Activated CD4-positive, alpha-beta T cell treated with anti-CD3 and anti-CD28 coated beads for 1 hour (primary cell): ENCODE results near the gene ATRIP.
A peak's percentile ranks its signal among the peaks of the same experiment; 100 is the strongest.
"Not testable (repeated sequence)": the region's sequence is repeated elsewhere in the genome, so short reads cannot be mapped to it uniquely, and the experiment has no call there.

Experiments used
- DNase-seq: peaks from one replicate; pipeline ENCODE4 v3.0.0-alpha.2; 2020

The ATRIP gene

DNA sequence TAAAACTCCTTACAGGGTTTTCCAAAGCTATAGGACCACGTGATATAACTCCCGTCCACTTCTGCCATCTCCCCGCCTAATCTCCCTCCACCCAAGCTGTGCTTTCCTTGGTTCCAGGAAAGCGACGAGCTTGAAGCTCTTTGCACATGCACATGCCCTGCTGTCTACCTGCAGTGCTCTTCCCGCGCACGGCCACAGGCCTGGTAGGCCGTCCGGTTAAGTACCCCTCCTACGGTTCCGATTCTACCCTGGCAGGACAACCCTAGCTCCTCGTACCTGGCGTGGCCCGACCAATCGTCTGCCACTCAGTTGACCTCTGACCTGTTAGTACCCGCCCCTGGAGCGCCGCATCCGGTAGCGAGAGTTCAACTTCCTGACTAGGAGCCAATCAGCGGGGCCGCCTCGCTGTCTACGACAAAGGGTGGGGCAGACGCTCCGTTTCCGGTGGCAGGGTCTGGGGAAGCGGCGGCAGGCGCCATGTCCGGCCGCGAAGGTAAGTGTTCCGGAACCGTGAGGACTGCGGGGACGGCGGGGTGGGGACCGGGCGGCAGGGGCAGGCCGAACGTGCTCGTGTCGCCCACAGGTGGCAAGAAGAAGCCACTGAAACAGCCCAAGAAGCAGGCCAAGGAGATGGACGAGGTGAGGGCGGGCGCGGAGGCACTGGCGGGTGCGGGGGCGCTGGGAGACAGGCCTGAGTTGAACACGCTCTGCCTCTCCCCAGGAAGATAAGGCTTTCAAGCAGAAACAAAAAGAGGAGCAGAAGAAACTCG is 6.5 kb upstream of the ATRIP start, which contains the start of the genes CCDC51 and TMA7:
Gene CCDC51, minus strand, starts transcription at position 300 of the 770 bp plus-strand sequence. CDS start 4,991 bp downstream, outside the sequence.
Gene TMA7, plus strand, starts transcription at position 438 of the 770 bp plus-strand sequence. Its CDS starts 40 bp downstream, at position 478.
- DNase-seq, result peak; percentile 97

DNA sequence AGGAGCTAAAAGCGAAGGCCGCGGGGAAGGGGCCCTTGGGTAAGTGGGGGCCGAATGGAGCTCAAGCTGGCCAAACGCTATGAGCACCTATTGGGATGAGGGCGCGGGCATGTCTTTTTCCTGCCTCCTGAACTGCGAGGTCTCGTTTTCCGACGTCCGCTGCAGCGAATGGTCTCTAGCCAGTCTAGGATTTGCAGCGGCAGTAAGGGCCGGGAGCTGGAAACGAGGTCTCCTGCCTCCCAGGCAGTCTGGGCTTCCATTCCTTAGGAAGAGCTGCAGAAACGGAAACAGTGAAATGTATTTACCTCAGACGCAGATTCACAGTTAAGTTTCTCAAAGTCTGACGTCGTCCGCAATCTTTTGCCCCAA is 6.0 kb upstream of the ATRIP start:
- no peak for DNase-seq

DNA sequence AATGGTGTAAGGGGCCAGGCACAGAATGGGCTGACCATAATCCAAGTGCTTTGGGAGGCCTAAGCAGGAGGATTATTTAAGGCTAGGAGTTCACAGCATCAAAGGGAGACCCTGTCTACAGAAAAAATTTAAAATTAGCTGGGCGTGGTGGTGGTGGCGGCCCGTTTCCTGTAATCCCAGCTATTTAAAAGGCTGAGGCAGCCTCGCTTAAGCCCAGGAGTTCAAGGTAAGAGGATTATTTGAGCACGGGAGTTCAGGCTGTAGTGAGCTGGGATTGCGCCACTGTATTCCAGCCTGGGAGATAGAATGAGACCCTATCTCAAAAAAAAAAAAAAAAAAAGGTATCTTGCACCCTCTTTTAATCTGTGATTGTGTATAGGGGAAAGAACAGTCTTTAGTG is 4.6 kb upstream of the ATRIP start:
- no peak for DNase-seq

DNA sequence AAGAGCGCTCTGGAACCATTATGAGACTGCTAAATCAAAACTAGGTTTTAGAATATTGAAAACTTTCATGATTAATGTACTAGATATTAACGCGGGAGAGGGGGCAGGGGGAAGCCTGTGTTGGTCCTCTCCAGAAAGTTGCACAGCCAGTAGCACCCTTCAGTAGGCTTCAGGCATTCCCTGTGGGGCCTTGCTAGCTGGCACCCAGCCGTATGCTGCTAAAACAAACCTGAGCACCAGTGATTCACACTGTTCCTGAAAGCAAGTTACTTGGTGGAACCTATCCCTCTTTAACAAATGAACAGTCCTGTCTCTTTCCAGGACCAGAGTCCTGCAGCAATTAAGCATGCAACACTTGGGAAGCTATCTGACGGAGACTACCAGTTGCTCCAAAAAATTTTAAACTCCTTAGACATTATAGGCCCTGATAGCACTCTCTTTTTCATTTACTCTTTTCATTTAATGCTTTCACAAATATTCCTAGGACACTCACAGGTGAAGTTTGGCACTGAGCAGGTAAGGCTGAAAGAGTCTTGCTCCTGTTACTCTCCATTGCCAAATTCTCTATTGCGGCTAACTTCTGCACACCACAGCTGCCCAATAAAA is 1.2 kb upstream of the ATRIP start:
- no peak for DNase-seq

DNA sequence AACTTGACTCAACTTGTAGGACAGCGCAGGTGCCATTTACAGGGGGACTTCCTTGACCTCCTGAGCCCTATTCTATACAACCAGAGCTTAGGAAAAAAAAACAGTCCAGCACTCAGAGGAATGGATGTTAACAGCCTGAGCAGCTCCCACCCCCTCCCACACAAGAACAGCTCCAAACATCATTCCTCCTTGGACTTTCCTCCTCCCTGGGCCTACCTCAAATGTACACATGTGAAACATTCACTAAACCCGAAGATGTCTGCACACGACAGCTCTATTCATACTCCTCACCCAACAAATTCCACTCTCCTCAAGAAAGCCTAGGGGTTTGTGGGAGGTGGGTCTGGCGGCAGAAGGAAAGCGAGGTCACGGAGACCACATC is 503 bp upstream of the ATRIP start:
- no peak for DNase-seq

DNA sequence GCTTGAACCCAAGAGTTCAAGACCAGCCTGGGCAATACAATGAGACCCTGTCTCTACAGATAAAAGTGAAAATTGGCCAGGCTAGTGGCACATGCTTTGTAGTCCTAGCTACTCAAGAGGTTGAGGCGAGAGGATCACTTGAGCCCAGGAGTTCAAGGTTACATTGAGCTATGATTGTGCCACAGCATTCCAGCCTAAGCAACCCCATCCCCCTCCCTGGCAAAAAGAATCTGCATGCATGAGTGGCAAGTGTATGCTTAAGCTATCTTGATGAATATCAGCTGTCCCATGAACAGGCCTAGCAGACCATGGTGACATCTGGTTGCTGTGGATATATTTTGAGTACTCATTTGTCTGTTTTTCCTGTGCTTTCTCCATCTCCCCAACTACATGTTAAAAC is 4.7 kb downstream of the ATRIP start:
- no peak for DNase-seq

DNA sequence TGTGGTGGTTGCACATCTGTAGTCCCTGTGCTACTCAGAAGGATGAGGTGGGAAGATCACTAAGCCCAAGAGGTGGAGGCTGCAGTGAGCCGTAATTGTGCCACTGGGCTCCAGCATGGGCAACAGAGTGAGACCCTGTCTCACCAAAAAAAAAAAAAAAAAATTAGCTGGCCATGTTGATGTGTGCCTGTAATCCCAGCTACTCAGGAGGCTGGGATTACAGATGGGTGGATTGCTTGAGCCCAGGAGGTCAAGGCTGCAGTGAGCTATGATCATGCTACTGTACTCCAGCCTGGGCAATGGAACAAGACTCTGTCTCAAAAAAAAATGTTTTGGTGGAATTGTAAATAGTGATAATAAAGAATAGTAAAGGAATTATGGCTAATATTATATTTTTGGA is 9.9 kb downstream of the ATRIP start:
- DNase-seq, result no peak

DNA sequence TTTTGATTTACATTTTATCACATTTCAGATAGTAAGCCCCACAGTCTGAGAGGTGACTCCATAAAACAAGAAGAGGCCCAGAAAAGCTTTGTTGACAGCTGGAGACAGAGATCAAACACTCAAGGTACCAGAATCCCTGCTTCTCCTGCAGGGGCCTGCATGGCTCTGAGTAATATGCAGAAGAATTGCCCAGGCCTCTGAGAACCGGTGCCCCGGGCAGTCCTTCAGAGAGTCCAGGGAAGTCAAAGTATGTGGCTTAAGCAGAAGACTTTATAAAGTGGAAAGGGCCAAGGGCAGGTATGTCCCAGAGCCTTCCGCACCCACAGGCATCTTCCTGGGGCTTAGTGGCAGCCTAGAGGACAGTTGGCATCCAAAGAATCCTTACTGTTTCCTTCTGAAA is 12.8 kb downstream of the ATRIP start:
- DNase-seq, result no peak

DNA sequence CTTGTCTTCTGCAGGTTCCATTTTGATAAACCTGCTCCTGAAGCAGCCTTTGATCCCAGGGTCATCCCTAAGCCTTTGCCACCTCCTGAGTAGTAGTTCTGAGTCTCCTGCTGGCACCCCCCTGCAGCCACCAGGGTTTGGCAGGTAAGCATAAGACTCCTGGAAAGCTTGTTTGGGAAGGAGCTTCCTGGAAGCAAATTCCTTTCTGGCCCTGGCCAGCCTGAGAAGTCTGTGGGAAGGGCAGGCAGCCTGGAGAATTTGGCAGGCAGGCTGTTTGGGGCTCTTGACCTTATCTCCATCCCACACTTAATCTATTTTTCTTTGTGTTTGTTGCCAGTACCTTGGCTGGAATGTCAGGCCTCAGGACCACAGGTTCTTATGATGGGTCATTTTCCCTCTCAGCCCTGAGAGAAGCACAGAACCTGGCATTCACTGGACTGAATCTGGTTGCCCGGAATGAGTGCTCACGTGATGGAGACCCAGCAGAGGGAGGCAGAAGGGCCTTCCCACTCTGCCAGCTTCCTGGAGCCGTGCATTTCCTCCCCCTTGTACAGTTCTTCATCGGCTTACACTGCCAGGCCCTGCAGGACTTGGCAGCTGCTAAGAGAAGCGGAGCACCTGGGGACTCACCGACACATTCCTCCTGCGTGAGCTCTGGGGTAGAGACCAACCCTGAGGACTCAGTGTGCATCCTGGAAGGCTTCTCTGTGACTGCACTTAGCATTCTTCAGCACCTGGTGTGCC is 13.4 kb downstream of the ATRIP start:
- DNase-seq, result no peak

DNA sequence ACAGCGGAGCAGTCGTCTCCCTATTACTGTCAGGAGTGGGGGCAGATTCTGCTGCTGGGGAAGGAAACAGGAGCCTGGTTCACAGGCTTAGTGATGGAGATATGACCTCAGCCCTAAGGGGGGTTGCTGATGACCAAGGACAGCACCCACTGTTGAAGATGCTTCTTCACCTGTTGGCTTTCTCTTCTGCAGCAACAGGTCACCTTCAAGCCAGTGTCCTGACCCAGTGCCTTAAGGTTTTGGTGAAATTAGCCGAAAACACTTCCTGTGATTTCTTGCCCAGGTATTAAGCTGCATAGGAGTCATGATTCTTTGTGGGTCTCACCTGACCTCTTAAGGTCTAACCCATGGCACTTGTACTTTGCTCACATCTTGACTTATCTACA is 14.0 kb downstream of the ATRIP start:
- DNase-seq, result no peak

DNA sequence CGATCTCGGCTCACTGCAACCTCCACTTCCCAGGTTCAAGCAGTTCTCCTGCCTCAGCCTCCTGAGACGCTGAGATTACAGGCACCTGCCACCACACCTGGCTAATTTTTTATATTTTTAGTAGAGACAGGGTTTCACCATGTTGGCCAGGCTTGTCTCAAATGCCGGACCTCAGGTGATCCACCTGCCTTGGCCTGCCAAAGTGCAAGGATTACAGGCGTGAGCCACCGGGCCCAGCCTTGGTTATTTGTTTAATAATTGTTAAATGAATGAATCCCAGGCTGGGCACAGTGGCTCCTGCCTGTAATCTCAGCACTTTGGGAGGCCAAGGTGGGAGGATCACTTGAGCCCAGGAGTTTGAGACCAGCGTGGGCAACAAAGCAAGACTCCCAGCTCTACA is 15.2 kb downstream of the ATRIP start:
- DNase-seq, result not testable (repeated sequence)

DNA sequence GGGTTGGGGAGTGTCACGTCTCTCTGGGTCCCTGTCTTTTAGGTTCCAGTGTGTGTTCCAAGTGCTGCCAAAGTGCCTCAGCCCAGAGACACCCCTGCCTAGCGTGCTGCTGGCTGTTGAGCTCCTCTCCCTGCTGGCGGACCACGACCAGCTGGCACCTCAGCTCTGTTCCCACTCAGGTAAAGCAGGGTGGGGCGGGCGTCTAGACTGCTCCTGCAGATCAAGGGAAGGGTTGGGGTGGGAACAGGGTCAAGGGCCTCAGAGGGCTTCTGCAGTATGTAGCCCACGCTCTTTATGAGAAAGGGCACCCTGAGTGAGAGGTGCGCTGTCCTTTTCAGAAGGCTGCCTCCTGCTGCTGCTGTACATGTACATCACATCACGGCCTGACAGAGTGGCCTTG is 17.2 kb downstream of the ATRIP start:
- DNase-seq, result no peak

DNA sequence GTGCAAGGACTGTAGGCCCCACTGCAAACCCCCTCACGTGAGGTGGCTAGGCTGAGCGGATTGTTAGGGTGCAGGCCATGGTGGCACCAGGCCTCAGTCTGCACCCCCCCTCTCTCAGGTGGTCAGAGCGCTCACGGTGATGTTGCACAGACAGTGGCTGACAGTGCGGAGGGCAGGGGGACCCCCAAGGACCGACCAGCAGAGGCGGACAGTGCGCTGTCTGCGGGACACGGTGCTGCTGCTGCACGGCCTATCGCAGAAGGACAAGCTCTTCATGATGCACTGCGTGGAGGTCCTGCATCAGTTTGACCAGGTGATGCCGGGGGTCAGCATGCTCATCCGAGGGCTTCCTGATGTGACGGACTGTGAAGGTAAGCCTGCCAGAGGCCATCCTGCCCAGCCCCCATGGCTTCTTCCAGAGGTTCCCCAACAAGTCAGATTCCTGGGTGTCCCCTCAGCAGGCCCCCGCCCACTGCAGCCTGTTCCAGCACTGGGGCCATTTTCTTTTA is 18.2 kb downstream of the ATRIP start:
- no peak for DNase-seq

DNA sequence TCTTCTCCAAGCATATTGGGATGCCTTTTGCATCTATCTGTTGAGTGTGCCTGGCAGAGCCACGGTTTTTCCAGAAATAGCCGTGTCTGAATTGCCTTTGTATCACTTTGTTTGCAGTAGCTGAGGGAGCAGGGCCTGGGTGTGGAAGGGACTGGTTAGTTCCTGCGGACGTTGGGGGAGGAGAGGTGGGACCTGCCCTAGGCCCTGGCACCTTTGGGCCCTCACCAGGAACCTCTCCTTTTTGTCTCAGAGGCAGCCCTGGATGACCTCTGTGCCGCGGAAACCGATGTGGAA is 18.6 kb downstream of the ATRIP start:
- no peak for DNase-seq

DNA sequence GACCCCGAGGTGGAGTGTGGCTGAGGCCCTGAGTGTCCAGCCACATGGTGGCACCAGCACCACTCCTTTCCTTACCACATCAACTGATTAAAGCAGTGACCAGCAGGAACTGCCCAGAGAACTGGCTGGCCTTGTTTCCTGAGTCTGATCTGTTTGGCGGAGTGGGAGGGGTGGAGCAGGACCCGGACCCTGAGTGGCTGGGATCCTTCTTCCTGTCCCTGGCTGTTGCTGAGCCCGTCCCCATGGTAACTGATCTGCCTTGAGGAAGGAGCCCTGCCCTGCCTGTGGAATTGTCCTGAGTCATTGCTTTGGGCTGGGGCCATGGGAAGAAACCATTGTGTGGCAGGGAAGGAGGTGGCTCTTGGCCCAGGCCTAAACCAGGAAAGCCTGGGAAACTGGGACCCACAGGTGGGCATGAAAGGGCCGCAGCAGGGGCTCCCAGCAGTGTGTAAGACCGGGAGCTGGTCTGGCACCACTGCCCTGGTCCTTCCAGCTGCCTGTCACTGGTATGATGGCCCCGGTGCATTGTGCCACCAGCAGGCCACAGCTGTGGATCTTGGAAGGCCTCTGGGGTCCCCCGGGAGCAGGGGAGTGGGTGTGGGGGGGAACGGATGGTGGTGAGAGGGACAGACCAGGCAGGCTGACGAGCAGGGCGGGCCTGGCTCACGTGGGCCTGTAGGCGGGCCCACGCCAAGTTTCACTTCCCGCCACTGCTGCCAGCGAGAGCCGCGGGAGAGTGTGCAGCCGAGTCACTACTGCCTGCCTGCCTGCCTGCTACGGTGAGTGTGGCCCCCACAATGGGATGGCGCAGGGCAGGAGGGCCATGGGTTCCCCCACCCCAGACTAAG is 19.2 kb downstream of the ATRIP start:
- DNase-seq, result peak; percentile 80

DNA sequence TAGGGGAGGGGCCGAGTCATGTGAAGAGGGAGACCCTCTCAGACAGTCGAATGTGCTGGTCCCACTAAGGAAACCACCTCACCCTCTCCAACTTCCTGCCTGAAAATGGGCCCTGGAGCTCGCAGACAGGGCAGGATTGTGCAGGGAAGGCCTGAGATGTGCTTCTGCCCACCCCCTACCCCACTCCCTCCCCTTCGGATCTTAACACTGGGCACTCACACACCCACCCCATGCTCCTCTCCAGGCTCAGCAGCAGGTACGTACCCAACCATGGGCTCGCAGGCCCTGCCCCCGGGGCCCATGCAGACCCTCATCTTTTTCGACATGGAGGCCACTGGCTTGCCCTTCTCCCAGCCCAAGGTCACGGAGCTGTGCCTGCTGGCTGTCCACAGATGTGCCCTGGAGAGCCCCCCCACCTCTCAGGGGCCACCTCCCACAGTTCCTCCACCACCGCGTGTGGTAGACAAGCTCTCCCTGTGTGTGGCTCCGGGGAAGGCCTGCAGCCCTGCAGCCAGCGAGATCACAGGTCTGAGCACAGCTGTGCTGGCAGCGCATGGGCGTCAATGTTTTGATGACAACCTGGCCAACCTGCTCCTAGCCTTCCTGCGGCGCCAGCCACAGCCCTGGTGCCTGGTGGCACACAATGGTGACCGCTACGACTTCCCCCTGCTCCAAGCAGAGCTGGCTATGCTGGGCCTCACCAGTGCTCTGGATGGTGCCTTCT is 20.0 kb downstream of the ATRIP start:
- no peak for DNase-seq

DNA sequence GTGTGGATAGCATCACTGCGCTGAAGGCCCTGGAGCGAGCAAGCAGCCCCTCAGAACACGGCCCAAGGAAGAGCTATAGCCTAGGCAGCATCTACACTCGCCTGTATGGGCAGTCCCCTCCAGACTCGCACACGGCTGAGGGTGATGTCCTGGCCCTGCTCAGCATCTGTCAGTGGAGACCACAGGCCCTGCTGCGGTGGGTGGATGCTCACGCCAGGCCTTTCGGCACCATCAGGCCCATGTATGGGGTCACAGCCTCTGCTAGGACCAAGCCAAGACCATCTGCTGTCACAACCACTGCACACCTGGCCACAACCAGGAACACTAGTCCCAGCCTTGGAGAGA is 20.5 kb downstream of the ATRIP start:
- DNase-seq, result no peak

DNA sequence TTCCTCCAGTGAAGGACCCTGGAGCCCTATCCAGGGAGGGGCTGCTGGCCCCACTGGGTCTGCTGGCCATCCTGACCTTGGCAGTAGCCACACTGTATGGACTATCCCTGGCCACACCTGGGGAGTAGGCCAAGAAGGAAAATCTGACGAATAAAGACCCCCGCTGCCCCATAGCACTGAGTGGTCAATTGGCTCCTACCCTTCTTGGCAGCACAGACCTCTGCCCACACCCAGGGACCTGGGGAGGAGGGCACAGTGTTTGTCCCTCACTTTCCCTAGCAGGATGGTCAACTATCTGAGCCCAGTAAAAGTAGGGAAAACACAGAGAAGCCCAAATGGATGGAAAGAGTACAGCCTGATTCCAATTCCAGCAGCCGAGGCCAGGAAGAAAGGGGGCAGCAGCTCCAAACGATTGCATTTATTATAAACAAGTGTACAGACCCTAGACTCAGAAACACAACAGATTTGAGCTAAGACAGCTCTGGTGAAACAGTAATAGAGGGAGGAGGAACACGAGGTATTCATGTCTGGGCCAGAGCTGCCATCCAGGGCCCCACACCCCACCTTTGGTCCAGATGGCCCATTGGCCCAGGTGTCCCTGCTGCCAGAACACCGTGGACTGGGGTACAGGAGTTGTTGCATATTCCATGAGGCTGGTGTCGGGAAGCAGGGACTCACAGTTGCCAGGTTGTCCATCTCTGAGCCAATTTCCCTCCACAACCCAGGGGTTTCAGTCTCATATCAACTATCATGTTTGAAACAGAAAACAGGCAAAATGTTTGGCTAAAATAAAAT is 21.1 kb downstream of the ATRIP start:
- DNase-seq, result no peak

DNA sequence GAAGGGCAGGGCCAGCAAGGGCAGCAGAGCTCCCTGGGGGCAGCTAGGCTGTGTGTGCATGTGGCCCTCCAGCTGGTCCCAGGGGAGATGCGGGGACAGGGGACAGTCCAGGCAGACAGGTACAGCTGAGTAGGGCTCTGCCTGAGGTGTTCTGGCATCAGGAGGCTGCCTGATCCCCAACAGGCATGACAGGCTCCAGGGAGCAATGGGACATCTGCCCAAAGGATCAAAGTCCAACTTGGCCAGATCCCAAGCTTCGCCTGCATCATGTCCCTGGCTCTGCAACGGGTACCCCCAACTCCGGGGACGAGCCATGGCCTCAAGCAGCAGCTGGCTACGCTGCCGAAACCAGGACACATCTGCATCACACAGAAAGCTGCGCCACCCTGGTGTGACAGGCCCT is 21.8 kb downstream of the ATRIP start:
- DNase-seq, result no peak

DNA sequence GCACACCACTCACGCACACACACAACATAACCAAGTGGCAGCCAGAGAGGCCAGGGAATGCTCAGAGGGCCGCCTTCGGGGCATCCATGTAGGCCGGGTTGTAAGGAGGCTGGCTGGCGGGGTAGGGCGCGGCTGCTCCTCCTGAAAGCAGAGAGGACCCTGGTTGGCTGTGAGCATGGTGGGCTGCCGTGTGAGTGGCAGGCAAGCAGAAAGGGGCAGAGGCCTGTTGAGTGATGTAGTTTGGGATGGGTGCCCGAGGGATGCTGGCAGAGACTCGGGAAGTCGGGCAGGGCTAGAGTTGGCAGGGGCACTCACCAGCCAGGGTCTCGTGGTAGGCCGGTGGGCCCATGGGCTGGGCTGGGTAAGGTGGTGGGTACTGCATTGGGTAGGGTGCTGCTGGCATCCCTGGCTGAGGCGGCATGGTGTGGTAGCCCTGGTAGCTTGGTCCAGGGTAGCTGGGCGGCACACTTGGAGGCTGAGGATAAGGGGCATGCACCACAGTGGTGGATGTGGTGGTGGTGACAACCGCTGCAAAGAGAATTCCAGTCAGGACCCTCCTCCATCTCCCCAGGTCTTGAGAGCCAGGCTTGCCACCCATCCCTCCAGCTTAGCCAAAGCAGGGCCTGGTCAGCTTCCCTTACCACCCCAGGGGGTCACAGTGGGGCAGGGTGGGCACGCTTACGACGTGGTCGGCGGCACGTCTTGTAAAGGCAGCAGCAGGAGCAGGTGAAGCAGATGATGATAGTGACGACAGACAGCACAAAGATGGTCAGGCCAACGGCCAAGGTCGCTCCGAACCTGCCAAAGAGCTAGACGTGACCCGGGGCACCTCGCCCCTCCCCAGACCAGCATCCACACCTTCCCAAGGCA is 22.7 kb downstream of the ATRIP start:
- no peak for DNase-seq

DNA sequence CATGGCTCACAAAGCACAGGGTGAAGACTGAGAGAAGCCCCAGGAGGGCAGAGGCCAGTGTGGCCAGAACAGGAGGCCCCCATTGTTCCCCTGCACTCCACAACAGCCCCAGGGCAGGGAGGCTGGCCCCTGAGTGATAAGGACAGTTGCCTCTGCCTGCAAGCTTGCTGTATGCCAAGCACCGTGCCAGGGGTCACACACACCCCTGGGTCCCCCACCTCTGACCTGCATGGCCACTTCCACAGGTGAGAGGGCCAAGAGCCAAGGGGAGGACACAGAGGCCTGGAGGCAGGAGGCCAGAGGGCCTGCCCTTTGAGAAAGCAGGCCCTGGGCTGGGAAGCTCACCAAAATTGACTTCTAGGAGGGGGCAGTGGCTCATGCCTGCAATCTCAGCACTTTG is 23.7 kb downstream of the ATRIP start:
- no peak for DNase-seq
